HG03139 (cell line): ENCODE results near the gene ORC3.
"Not testable (repeated sequence)": the region's sequence is repeated elsewhere in the genome, so short reads cannot be mapped to it uniquely, and the experiment has no call there.

Source experiments
- ATAC-seq: cut with Tn5 transposase; IDR thresholded peaks from one replicate; pipeline ENCODE4 v1.9.1; 2021; ENCODE audit not compliant: unreplicated experiment

ORC3 gene

DNA sequence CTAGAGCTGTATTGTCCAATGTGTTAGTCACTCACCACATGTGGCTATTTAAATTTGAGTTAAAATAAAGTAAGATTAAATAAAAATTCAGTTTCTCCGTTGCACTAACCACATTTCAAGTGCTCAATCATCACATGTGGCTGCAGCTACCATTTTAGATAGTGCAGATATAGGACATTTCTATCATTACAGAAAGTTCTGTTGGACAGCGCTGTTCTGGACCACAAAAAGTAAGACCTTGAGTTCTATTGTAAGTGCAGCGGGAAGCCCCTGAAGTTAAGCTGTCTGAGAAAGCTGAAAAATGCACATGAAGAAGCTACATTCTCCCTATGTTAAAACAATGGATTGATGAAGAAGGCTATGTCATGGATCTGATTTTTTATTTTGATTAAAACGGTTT is 1.1 kb downstream of the ORC3 start:
- ATAC-seq: no peak

DNA sequence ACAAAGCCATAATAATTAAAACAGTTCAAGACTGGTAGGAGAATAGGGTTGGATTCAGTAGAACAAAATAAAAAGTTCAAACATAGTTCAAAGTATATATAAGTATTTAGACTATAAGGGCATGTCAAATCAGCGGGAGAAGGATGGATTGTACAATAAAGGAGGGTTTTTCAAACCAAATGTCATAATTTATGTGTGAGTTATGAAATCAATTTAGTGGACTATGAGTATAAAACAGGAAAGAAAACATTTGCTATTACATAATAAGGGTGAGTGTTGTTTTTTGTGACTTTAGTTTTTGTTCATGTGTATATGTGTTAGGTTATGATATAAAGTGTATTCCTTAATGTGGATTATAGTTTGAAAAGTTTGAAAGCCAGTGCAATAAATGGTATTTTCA is 10.6 kb downstream of the ORC3 start:
- no peak for ATAC-seq

DNA sequence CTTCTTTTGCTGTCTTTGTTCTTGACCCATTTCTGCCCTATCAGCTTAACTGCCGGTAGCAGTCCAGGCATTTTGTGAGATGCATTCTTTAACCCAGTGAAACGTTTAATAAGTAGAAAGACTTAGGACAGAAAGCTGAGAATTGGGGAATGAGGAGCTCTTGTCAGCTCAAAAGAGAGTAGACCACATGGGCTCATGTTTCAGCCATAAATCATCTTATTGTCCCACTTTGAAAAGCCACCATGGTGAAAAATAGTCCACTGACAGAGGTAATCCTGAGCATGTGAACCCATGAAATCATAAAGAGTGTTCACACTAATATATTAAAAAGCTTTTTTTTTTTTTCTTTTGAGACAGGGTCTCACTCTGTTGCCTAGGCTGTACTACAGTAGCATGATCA is 16.3 kb downstream of the ORC3 start:
- ATAC-seq: no peak

DNA sequence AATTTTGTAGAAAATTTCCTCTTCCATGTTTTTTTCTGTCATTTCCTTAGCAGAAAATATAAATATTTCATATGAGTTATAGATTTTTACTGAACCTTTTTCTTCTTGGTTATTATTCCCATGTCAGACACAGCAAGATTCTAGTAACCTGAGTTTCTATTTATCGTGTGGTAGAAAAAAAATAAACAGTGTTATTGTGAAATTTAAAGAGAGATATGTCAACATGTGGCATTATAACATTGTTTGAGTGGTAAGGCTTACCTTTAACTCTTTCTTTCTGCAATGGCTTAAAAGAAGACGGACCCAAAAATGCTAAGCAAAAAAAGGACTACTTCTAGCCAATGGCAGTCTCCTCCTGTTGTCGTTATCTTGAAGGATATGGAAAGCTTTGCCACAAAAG is 18.9 kb downstream of the ORC3 start:
- ATAC-seq: no peak

DNA sequence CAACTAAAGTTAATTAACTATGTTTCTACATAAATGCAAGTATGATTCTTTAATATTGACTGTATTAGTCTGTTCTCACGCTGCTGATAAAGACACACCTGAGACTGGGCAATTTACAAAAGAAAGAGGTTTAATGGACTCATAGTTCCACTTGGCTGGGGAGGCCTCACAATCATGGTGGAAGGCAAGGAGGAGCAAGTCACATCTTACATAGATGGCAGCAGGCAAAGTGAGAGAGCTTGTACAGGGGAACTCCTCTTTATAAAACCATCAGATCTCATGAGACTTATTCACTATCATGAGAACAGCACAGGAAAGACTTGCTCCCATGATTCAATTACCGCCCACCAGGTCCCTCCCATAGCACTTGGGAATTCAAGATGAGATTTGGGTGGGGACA is 23.1 kb downstream of the ORC3 start:
- ATAC-seq: not testable (repeated sequence)

DNA sequence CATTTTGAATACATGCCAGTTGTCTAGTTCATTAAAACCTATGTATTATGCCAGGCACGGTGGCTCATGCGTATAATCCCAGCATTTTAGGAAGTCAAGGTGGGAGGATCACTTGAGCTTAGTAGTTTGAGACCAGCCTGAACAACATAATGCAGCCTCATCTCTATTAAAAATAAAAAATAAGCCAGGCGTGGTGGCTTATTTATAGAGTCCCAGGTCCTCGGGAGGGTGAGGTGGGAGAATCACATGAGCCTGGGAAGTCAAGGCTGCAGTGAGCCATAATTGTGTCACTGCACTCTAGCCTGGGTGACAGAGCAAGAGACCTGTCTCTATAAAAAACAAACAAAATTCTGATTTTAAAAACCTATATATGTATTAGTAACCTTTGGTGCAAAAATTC is 27.5 kb downstream of the ORC3 start:
- no peak for ATAC-seq

DNA sequence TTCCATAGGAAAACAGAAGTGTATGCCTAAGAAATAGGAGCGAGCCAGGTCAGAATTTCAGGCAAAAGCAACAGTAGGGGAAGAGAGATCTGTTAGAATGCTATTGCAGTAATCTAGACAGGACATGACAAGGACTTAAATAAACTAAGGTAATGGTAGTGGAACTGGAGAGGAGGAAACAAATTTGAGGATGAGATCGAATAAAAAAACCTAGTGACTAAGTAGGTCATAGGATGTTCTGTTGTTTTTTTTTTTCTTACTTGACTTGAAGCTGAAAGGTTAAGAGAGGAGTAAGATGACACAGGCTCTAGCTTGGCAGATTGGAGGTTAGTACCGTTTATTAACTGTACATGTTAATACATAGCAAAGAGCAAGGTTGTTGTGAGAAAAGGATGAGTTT is 28.6 kb downstream of the ORC3 start:
- ATAC-seq: no peak

DNA sequence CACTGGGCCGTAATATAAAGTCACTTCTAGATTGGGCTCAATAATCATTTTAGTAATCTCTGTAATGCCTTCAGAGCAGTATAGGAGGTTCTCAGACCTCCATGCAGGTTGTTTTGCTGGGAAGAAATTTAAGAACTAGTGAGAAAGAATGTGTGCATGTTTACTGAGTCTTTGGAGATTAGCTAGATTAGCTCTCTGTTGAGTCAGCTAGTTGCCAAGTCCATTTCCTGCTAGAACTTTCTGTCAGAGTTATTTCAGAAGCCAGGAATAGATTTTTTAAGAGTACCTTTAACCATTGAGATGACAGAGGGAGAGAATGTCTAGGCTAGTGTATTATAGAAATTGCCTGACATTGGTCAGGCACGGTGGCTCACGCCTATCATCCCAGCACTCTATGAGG is 33.3 kb downstream of the ORC3 start:
- no peak for ATAC-seq

DNA sequence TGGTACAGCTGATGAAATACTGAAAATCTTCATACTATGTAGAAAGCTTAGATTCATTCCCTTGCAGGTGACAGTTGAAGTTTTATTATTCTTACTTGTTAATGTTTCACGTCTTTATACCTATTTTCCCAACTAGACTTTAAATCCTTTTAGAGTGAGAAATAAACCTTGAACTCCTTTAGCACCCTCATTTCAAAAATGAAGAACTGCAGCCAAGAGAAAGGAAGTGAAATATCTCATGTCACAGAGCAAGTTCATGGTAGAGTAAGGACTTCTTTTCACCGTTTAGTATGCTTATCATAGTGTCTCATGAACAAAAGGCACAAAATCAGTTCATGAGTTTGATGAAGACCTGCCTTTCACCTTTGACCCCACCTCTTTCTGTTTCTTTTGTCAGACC is 38.5 kb downstream of the ORC3 start:
- no peak for ATAC-seq

DNA sequence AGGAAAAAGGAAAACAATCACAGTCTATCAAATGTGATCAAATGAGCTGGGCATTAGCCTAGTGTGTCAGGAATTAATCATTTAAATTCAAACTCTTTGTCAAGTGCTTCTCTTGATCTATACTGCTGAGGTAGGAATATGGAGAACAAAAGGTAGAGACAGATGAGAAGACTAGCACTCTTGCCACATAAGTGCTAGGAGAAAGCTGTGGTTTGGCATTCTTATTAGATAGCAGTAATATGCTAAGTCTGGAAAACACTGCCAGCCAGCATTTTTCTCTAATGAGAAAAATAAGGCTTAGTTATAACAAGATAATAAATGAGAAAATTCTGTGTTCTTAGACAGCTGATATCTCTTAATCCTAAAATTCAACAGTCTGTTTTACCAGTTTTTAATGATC is 38.9 kb downstream of the ORC3 start:
- no peak for ATAC-seq

DNA sequence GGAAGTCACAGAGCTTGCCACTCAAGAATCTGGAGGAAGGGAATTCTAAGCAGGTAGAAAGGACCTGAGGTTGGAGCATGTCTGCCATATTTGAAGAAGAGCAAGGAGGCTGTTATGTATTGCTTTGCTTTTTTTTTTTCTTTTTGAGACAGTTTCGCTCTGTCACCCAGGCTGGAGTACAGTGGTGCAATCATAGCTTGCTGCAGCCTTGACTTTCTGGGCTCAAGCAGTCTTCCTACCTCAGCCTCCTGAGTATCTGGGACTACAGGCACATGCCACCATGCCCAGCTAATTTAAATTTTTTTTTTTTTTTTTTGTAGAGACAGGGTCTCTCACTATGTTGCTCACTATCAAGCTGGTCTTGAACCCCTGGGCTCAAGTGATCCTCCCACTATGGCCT is 40.8 kb downstream of the ORC3 start:
- no peak for ATAC-seq

DNA sequence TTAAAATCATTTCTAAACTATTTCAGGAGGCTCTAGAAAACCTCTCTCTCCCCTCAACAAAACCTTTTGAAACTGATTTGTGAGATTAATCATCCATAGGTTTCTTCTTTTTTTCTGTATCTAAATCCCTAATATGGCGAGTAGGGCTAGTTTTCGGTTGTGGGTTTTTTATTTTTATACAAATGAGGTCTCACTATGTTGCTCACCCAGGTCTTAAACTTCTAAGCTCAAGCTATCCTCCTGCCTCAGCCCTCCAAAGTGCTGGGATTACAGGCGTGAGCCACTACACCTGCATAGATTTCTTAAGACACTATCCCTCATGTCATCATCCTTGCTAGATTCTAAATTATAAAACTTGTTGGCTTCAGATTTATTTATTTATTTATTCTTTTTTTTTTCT is 43.9 kb downstream of the ORC3 start:
- no peak for ATAC-seq

DNA sequence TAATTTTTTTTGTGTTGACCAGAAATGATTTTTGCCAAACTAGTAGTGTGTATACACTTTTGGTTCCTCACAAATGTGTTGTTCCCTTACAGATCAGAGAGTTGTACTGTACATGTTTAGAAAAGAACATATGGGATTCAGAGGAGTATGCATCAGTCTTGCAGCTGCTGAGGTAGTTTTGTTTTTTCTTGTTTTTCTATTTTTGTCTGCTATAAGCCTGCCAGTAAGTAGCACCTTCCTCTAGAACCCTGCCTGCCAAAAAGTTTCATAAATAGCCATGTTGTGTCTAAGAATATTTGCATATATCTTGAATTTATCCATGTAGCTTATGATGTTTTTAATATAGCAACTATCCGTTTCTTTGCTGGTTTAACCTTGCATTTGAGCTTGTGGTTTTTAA is 46.4 kb downstream of the ORC3 start:
- no peak for ATAC-seq

DNA sequence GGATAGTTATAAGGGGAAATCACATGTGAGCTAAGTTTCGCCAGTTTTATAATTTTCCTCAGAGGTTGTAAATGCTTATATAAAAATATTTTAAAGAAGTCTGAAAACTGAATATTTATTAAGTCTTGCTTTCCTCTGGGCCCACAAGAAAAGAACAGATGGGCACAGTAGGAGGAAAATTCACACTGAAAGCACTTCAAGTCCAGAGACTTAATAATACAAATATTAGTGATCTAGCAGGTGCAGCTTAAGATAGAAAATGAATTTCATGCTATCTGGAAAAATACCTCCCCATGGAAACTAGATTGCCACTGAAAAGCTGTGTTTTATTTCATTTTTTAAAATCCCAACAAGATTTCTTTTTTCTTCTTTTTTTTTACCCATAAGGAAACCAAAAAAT is 47.2 kb downstream of the ORC3 start:
- no peak for ATAC-seq

DNA sequence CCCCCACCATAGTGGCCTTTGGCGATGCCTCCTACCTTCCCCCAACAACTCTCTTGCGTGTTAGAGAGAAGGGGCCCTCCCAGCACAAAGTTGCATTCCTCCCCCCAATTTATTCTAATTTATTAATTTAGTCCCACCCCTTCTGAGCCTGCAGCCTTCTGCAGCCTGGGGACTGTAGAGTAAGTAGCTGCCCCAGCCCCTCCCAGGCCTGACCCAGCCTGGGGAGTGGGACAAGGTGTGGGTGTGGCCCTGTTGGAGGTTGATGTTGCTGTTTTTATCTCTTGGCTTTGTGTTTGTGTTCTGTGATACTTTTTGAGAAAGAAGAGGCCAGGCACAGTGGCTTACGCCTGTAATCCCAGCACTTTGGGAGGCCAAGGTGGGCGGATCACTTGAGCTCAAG is 49.4 kb downstream of the ORC3 start:
- ATAC-seq: no peak

DNA sequence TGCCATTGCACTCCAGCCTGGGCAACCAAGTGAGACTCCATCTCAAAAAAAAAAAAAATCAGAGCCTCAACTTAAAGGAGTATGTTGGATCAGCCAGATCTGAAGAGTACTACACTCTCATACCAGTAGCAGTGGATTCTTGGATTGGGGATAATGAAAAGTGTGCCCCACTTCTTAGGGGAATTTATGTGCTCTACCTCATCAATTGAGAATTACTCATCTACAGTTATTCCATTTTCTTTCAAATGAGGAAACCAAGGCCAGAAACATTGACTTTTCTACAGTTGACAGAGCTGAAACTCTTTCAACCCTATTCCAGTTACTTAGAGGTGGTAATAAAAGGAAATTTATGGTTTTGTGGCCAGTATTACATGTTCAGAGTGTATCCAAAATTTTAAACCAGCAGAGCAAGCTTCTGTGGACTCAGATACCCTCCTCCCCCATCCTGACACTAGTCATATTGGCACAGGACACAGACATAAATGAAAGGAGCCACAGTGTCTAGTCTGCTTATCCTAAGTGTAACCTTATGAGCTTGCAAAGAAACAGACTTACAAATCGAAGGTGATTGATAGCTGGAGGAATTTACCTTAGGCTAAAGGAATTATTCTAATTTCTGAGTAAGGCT is 51.2 kb downstream of the ORC3 start:
- ATAC-seq: no peak

DNA sequence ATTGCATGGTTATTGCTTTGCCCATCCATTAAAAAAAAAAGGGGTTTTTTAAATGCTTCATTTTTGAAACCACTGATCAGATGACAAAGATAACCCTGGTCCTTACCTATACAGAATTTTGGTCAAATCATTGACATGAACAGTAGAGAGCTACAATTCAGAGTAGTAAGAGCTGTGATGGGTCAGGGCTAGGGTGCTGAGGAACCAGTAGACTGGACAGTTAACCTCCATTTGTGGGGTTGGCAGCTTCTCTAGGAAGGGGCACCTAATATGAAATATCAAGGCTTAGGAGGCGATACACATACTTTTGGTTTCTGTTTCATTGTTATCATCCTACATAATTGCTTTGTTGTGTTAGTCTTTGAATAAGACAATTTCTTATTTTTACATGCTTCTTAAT is 55.1 kb downstream of the ORC3 start:
- ATAC-seq: no peak

DNA sequence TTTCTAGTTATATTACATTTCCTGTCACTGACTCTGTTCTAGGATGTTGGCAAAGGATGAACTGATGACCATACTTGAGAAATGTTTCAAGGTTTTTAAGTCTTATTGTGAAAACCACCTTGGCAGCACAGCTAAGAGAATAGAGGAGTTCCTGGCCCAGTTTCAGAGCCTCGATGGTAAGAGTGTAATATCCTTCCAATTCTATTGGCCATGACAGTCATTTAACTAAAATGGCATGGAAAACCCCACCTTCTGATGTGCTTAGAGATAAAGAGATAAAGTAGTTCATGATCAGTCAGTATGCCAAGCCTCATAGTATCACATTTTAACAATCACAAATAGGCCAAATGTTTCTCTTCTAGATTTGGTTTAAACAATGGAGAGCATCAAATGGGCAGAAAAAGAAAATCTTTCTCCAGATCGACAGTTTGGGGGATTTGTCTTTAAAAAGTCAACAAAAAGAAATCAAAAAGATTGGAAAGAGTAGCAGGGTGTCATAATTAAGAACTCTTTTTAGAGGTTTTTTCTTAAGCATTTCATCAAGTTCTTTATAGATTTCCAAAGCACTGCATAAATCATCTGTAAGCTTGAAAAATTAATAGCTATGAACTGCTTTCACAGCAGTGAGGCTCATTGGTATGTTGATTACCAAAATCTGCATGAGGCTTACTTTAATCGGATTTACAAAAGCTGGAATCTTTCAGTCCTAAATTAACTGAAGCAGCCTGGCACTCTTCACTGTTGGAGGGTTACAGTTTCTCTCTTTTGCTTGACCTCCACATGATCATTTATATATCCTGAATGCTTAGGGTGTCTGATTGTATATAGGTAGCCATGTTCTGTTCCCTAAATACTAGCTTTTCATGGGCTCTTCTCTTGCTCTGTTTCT is 63.4 kb downstream of the ORC3 start:
- ATAC-seq: no peak

DNA sequence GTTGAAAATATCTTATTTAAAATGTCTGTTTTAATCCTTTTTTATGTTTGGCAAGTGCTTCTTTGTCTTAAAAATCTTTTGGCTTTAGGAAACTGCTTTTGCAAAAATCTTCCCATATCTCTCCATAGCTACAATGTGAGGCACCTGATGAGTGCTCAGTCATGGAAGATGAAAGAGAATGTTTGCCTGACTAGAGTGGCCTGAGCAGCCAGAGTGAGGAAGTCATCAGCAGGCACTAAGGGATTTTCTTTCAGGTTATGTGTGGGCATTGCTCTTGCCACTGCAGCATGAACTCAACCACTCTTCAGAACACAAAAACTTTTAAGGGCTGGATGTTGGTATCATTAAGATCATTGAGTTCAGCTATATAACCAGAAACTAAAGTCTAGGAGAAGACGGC is 64.2 kb downstream of the ORC3 start:
- ATAC-seq: no peak

DNA sequence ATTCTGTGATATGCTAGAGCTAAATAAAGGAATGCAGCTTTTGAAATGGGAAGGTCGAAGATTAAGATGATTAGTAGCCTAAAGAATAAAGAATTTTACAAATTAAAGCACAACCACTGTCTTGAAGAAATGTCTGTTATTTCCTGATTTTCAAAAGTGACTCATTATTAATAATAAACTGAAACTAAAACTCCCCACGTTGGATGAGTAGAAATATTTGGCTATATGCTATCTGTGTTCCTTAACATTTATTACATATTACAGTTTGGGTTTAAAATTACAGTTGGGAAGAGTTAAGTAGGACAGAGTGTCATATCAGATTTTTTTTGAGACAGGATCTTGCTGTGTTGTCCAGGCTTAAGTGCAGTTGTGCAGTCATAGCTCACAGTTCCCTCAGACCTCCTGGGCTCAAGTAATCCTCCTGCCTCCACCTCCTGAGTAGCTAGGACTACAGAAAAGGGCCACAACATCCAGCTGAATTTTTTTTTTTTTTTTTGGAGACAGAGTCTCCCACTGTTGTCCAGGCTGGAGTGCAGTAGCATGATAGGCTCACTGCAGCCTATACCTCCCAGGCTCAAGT is 65.0 kb downstream of the ORC3 start:
- ATAC-seq: no peak

DNA sequence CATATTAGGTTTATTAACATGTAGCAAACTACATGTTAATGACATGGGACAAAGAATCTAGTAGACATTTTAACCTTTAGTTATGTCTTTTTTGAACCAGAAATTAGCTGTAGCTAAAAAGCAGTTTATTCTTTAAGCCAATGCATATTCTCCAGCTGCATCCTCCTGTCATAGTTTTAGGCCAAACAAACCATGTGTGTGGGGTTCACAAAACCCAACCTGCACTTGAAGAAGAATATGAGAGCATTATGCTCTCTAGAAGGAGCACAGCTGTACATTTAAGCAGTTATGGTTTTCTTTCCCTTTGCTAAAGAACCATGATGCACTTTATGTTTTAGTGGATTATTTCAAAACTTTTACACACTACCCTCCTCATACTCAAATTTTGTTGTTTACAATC is 65.9 kb downstream of the ORC3 start:
- ATAC-seq: no peak

DNA sequence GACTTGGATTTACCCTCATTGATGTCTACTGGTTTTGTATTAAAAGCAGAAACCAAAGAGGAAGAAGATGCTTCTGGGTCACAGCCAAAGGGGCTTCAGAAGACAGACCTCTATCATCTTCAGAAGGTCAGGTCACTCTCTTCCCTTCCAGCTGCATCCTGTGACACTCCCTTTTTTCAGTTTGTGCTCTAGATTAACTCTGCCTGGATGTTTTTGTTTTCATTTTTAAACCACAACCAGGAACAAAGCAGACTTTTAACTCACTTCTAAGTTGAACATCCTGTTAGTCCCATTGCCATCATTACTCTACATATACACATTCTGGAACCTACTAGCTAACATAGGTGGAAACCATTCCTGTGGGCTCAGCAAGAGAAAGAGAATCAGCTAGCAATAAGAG is 66.9 kb downstream of the ORC3 start:
- peak; percentile 77 for ATAC-seq
